Upper lobe of left lung (tissue), 4 donors: ENCODE data around the gene MRFAP1.

Experiments used
- POLR2AphosphoS5 ChIP-seq, 2 donors: sonication (generic); formaldehyde crosslinking; IDR thresholded peaks; one replicate each; pipeline ENCODE4 v1.5.1; 2017; ENCODE audit warnings: antibody characterized with exemption in 2 of 2
- TF ChIP-seq, protein P1 (sequence below), 6 experiments: fragments of 450-650 bp in 4 of 6; fragments of 200-600 bp in 2 of 6; sonication (generic) in 2 of 6; IDR thresholded peaks; one replicate each; pipeline ENCODE4 v1.5.1; 2016 to 2019; ENCODE audit warnings: antibody characterized with exemption in 6 of 6

- TF ChIP-seq, protein P1, sequence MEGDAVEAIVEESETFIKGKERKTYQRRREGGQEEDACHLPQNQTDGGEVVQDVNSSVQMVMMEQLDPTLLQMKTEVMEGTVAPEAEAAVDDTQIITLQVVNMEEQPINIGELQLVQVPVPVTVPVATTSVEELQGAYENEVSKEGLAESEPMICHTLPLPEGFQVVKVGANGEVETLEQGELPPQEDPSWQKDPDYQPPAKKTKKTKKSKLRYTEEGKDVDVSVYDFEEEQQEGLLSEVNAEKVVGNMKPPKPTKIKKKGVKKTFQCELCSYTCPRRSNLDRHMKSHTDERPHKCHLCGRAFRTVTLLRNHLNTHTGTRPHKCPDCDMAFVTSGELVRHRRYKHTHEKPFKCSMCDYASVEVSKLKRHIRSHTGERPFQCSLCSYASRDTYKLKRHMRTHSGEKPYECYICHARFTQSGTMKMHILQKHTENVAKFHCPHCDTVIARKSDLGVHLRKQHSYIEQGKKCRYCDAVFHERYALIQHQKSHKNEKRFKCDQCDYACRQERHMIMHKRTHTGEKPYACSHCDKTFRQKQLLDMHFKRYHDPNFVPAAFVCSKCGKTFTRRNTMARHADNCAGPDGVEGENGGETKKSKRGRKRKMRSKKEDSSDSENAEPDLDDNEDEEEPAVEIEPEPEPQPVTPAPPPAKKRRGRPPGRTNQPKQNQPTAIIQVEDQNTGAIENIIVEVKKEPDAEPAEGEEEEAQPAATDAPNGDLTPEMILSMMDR (IDR thresholded peaks at IDR 0.05): no peak
- TF ChIP-seq POLR2AphosphoS5 (IDR thresholded peaks at IDR 0.05): no peak
These were observed 4.5 kb downstream of the MRFAP1 start for GRCh38 chr4:6644792-6645530.
